ENCODE measurements around the gene ANKS1A.
"Not testable (repeated sequence)": the region's sequence is repeated elsewhere in the genome, so short reads cannot be mapped to it uniquely, and the experiment has no call there.

The ANKS1A gene

DNA sequence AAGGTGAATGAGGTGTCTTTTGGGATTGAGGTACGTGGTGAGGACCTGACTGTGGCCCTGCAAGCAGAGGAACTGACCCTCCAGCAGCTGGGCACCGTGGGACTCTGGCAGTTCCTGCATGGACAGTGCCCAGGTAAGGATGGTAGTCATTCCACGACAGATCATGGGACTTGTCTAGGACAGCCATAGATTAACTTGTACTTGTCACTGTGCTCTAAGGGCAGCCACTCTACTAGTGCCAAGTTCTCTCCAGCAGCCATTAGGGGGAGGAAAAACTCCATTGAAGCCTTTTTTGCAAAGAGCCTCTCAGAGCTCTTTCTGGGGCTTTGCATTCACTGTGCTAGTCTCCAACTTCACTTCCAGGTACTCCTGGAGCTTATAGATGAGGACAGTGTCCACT lies 21.6 kb upstream of the ANKS1A start:
- Histone ChIP-seq H3K9me3 (ENCODE audit: control insufficient read depth, low read length) (no peaks in the 10 kb centered on the region), H3K4me3 (ENCODE audit: low read length) (no peak overlapping the region), H3K4me1 (ENCODE audit: control insufficient read depth, insufficient read depth, low read length) (no peaks in the 10 kb centered on the region), H3K27me3 (ENCODE audit: control insufficient read depth, insufficient read depth, low read length) (no peaks in the 10 kb centered on the region), H3K36me3 (ENCODE audit: control insufficient read depth, insufficient read depth, low read length) (peaks cover 9% of the 10 kb centered on the region), H3K9ac (ENCODE audit: low read length) (no peak overlapping the region)

GRCh38 chr6:34871853-34872252 lies 17.2 kb upstream of the ANKS1A start:
- Histone ChIP-seq H3K36me3 (ENCODE audit: control insufficient read depth, insufficient read depth, low read length) (peaks cover 12% of the 10 kb centered on the region), H3K4me1 (ENCODE audit: control insufficient read depth, insufficient read depth, low read length) (no peaks in the 10 kb centered on the region), H3K9ac (ENCODE audit: low read length) (no peak overlapping the region), H3K4me3 (ENCODE audit: low read length) (no peak overlapping the region), H3K27me3 (ENCODE audit: control insufficient read depth, insufficient read depth, low read length) (no peaks in the 10 kb centered on the region), H3K9me3 (ENCODE audit: control insufficient read depth, low read length) (no peaks in the 10 kb centered on the region)

DNA sequence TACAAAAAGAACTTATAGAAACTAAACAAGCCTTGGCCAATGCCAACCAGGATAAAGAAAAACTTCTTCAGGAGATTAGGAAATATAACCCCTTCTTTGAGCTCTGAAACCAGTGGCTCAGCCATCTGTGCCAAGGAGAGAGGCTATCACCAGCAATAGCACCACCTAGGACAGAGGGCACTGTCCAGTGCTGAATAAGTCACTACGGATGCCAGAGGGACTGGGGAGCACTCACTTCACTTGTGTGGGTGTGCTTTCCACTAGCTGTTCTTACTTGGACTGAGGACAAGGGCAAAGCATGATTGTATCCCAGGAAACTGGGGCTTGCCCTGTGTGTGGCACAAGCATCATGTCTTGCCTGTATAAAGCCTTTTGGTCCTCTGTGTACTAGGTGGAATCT lies 16.7 kb upstream of the ANKS1A start:
- Histone ChIP-seq H3K27me3 (ENCODE audit: control insufficient read depth, insufficient read depth, low read length) (no peaks in the 10 kb centered on the region), H3K36me3 (ENCODE audit: control insufficient read depth, insufficient read depth, low read length) (peaks cover 12% of the 10 kb centered on the region), H3K4me3 (ENCODE audit: low read length) (no peak overlapping the region), H3K9ac (ENCODE audit: low read length) (no peak overlapping the region), H3K4me1 (ENCODE audit: control insufficient read depth, insufficient read depth, low read length) (no peaks in the 10 kb centered on the region), H3K9me3 (ENCODE audit: control insufficient read depth, low read length) (no peaks in the 10 kb centered on the region)

DNA sequence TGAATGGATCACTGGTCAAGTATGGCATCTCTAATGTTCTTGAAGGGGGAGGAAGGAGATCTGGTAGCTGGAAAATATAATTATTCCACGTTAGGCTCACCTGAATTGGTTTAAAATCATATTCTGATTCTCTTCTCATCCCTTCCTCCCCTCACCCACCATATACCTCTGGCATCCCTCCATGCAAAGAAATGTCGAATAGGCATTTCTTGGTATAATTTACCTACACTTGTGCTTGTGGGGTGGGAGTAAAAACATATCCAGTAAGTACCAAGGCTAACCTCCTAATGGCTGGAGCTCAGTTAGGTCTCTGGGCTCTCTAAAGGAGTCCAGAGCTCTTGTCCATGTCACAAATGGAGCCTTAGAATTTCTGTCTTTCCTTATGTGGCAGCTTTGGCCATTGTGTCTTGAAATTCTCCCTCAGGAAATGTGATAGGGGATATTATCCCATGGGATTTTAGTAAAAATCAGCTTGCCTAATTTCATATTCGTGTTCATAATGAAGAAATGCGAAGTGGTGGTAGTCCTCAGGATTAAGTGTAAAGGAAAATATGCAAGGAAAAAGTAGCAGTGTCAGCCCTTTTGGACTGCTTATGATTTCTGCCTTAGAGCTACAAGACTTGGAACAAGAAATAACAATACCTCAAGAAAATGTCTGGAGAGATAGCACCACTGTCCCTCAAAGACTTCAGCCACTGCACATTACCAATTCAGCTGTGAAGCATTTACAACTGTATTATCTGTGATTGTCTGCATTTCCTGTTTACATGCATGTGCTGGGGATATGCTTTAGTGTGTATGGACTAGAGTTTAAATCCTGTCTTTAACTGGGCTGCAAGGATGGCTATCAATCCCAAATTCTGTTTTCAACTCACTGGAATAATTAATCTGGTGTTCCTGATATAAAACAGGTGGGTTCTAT lies 13.5 kb upstream of the ANKS1A start:
- Histone ChIP-seq H3K27me3 (ENCODE audit: control insufficient read depth, insufficient read depth, low read length) (no peaks in the 10 kb centered on the region), H3K9ac (ENCODE audit: low read length) (no peak overlapping the region), H3K36me3 (ENCODE audit: control insufficient read depth, insufficient read depth, low read length) (peaks cover 12% of the 10 kb centered on the region), H3K4me1 (ENCODE audit: control insufficient read depth, insufficient read depth, low read length) (no peaks in the 10 kb centered on the region), H3K9me3 (ENCODE audit: control insufficient read depth, low read length) (no peaks in the 10 kb centered on the region), H3K4me3 (ENCODE audit: low read length) (no peak overlapping the region)

- Histone ChIP-seq H3K4me3 (ENCODE audit: low read length) (no peak overlapping the region), H3K9me3 (ENCODE audit: control insufficient read depth, low read length) (no peaks in the 10 kb centered on the region), H3K36me3 (ENCODE audit: control insufficient read depth, insufficient read depth, low read length) (peaks cover 12% of the 10 kb centered on the region), H3K27me3 (ENCODE audit: control insufficient read depth, insufficient read depth, low read length) (no peaks in the 10 kb centered on the region), H3K9ac (ENCODE audit: low read length) (no peak overlapping the region), H3K4me1 (ENCODE audit: control insufficient read depth, insufficient read depth, low read length) (no peaks in the 10 kb centered on the region)
These were observed 12.6 kb upstream of the ANKS1A start for GRCh38 chr6:34876472-34876871.

DNA sequence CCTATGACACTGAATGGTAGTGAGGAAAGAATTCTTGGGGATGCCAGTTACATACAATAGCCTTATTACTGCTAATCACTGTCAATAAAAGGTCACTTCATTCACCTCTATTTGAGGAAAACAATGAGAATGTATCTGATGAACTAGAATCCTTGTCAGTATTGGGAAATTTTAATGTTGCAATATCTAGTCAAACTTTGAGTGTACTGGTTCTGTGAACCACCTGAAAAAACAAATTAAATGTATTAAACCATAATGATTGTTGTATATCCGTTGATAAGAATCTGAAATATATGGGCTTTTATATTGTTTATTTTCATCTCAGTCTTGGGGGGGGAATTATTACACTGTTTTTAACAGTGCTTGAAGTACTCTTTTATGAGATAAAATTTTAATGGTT lies 11.8 kb upstream of the ANKS1A start:
- peaks cover 12% of the 10 kb centered on the region for H3K36me3 ChIP-seq (ENCODE audit: control insufficient read depth, insufficient read depth, low read length)
- no peaks in the 10 kb centered on the region for H3K27me3 ChIP-seq (ENCODE audit: control insufficient read depth, insufficient read depth, low read length)
- H3K4me1 ChIP-seq (ENCODE audit: control insufficient read depth, insufficient read depth, low read length), result no peaks in the 10 kb centered on the region
- no peaks in the 10 kb centered on the region for H3K9me3 ChIP-seq (ENCODE audit: control insufficient read depth, low read length)
- no peak overlapping the region for H3K4me3 ChIP-seq (ENCODE audit: low read length)
- no peak overlapping the region for H3K9ac ChIP-seq (ENCODE audit: low read length)

- Histone ChIP-seq H3K9ac (ENCODE audit: low read length) (no peak overlapping the region), H3K27me3 (ENCODE audit: control insufficient read depth, insufficient read depth, low read length) (no peaks in the 10 kb centered on the region), H3K4me1 (ENCODE audit: control insufficient read depth, insufficient read depth, low read length) (no peaks in the 10 kb centered on the region), H3K9me3 (ENCODE audit: control insufficient read depth, low read length) (no peaks in the 10 kb centered on the region), H3K4me3 (ENCODE audit: low read length) (no peak overlapping the region), H3K36me3 (ENCODE audit: control insufficient read depth, insufficient read depth, low read length) (peaks cover 5% of the 10 kb centered on the region)
These were observed 11.1 kb upstream of the ANKS1A start for GRCh38 chr6:34877869-34878485.

GRCh38 chr6:34884073-34884472 lies 5.0 kb upstream of the ANKS1A start:
- H3K36me3 ChIP-seq (ENCODE audit: control insufficient read depth, insufficient read depth, low read length); H3K9ac ChIP-seq (ENCODE audit: low read length); H3K4me1 ChIP-seq (ENCODE audit: control insufficient read depth, insufficient read depth, low read length); H3K9me3 ChIP-seq (ENCODE audit: control insufficient read depth, low read length); H3K4me3 ChIP-seq (ENCODE audit: low read length); H3K27me3 ChIP-seq (ENCODE audit: control insufficient read depth, insufficient read depth, low read length): not testable (repeated sequence)

DNA sequence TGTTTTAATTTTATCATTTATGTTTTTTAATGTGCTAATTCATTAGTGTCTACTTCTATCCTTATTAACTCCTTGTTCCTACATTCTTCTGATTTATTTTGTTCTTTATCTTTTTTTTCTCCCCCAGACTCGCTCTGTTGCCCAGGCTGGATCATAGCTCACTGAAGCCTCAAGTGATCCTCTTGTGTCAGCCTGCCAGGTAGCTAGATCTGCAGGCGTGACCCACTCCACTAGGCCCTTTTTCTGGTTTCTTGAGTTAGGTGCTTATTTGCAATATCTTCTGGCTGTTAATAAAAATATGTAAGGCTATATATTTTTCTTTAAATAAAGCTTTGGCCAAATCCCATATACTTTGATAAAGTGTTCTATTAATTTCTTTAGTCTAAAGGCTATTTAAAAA lies 4.1 kb upstream of the ANKS1A start:
- Histone ChIP-seq H3K9ac (ENCODE audit: low read length) (no peak overlapping the region), H3K9me3 (ENCODE audit: control insufficient read depth, low read length) (no peaks in the 10 kb centered on the region), H3K4me1 (ENCODE audit: control insufficient read depth, insufficient read depth, low read length) (no peaks in the 10 kb centered on the region), H3K36me3 (ENCODE audit: control insufficient read depth, insufficient read depth, low read length) (no peaks in the 10 kb centered on the region), H3K27me3 (ENCODE audit: control insufficient read depth, insufficient read depth, low read length) (no peaks in the 10 kb centered on the region), H3K4me3 (ENCODE audit: low read length) (no peak overlapping the region)

GRCh38 chr6:34885837-34886236 lies 3.2 kb upstream of the ANKS1A start:
- H3K4me1 ChIP-seq (ENCODE audit: control insufficient read depth, insufficient read depth, low read length); H3K36me3 ChIP-seq (ENCODE audit: control insufficient read depth, insufficient read depth, low read length); H3K27me3 ChIP-seq (ENCODE audit: control insufficient read depth, insufficient read depth, low read length): not testable (repeated sequence)

DNA sequence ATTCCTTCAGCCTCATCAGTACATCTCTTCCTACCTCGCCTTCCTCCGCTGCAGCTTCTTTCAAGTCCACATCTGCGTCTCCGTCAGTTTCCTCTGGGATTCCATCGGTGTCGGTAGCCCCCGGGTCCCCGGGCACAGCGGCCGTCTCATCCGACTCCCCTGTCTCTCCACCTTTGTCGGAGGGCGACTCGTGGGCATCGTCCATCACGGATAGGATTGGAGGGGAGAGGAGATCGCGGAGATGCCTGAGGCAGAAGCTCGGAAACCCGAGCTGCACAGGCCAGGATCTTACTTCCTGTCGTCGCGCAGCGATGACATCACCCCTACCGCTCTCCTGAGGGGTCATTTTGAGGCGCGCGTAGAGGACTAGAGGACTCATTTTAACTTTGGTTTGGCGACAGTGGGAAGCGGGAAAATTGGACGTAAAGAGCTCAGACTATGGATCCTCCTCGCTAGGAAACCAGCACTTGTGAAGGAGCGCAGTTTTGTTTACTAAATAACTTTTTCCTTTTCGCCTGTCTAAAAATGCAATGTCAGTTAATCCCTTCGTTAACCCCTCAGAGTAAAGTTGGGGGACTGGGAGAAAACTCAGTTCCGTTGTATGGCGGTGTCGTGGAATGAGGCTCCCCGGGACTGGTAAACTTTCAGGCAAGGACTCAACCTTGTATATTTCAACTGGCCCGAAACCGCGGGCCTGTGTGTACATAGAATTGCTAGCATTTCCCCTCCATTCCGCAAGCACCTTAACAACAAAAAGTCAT lies 1.1 kb upstream of the ANKS1A start, which contains the start of gene TAF11:
TSS of gene TAF11 (minus strand) at position 290 of the 761 bp plus-strand sequence. CDS start at position 205, 85 bp downstream.
- Histone ChIP-seq H3K9me3 (ENCODE audit: control insufficient read depth, low read length) (no peaks in the 10 kb centered on the region), H3K36me3 (ENCODE audit: control insufficient read depth, insufficient read depth, low read length) (no peaks in the 10 kb centered on the region), H3K9ac (ENCODE audit: low read length) (peak within 1 kb of the TSS; percentile 94), H3K4me1 (ENCODE audit: control insufficient read depth, insufficient read depth, low read length) (peaks cover 10% of the 10 kb centered on the region), H3K4me3 (ENCODE audit: low read length) (peak within 1 kb of the TSS; percentile 98), H3K27me3 (ENCODE audit: control insufficient read depth, insufficient read depth, low read length) (no peaks in the 10 kb centered on the region)

More at GRCh38 chr6:34885837-34886236, 3.2 kb upstream of the ANKS1A start:
- not testable (repeated sequence) for H3K9ac ChIP-seq (ENCODE audit: low read length); H3K9me3 ChIP-seq (ENCODE audit: control insufficient read depth, low read length); H3K4me3 ChIP-seq (ENCODE audit: low read length)

- H3K36me3 ChIP-seq (ENCODE audit: control insufficient read depth, insufficient read depth, low read length), result no peaks in the 10 kb centered on the region
- peak overlapping the region; percentile 98 for H3K4me3 ChIP-seq (ENCODE audit: low read length)
- H3K27me3 ChIP-seq (ENCODE audit: control insufficient read depth, insufficient read depth, low read length), result no peaks in the 10 kb centered on the region
- no peaks in the 10 kb centered on the region for H3K9me3 ChIP-seq (ENCODE audit: control insufficient read depth, low read length)
- peaks cover 10% of the 10 kb centered on the region for H3K4me1 ChIP-seq (ENCODE audit: control insufficient read depth, insufficient read depth, low read length)
- H3K9ac ChIP-seq (ENCODE audit: low read length), result peak overlapping the region; percentile 94
These were observed 570 bp upstream of the ANKS1A start for GRCh38 chr6:34888514-34888856.

Data from mucosa of stomach (tissue), 1 donor.